PC-9 (cell line): Measurements from ENCODE around the gene EPS15. TPM values are rescaled to one million over a fixed set of nuclear protein-coding genes. Genes with fewer than 3 reads are reported as not detected.
"Not testable (repeated sequence)": the region's sequence is repeated elsewhere in the genome, so short reads cannot be mapped to it uniquely, and the experiment has no call there.

ENCODE experiments used
- BruUV-seq: library from RNA; stranded (reverse); fragments of 400-500 nt; replicated peaks from 2 replicates; lab custom pipeline; 2021; lab: Mats Ljungman, UMichigan
- CTCF ChIA-PET: fragments of 300-600 bp; sonication (Branson Sonifier 250); formaldehyde crosslinking; loops from one replicate; lab custom pipeline; 2022; ENCODE audit warnings: antibody characterized with exemption; lab: Charles Lee
- POLR2A ChIA-PET: fragments of 300-600 bp; sonication (Branson Sonifier 250); formaldehyde crosslinking; loops from one replicate; lab custom pipeline; 2022; ENCODE audit warnings: antibody characterized with exemption; ENCODE audit not compliant: unreplicated experiment; lab: Charles Lee
- DNase-seq, 2 experiments: peaks; one replicate each; pipeline versions ENCODE4 v3.0.0 to v3.0.0-alpha.2; 2015 to 2022; ENCODE audit warnings: mixed read lengths in 1 of 2
- H2AFZ ChIP-seq: fragments of 200-600 bp; sonication (generic); 2 replicates; pipeline ENCODE4 v1.8.1; 2017; ENCODE audit warnings: antibody characterized with exemption
- H3F3A ChIP-seq: fragments of 200-600 bp; sonication (generic); 2 replicates; pipeline ENCODE4 v1.8.1; 2017; ENCODE audit warnings: antibody characterized with exemption, mild to moderate bottlenecking, low read depth; ENCODE audit not compliant: insufficient read depth
- H3K27ac ChIP-seq: fragments of 200-600 bp; sonication (generic); 2 replicates; pipeline ENCODE4 v1.6.1; 2016; ENCODE audit warnings: mixed run types
- H3K27me3 ChIP-seq: fragments of 200-600 bp; sonication (generic); 2 replicates; pipeline ENCODE4 v1.6.1; 2016; ENCODE audit warnings: low read depth, mixed run types; ENCODE audit not compliant: insufficient read depth
- H3K36me3 ChIP-seq: fragments of 200-600 bp; sonication (generic); 2 replicates; pipeline ENCODE4 v1.6.1; 2016; ENCODE audit warnings: low read depth, mixed run types
- H3K4me1 ChIP-seq: fragments of 200-600 bp; sonication (generic); replicated peaks from 2 replicates; pipeline ENCODE4 v1.6.1; 2016; ENCODE audit warnings: mixed run types; ENCODE audit not compliant: insufficient read depth
- H3K4me2 ChIP-seq: fragments of 200-600 bp; sonication (generic); 2 replicates; pipeline ENCODE4 v1.6.1; 2017; ENCODE audit warnings: mixed run types
- H3K4me3 ChIP-seq: fragments of 200-600 bp; sonication (generic); 2 replicates; pipeline ENCODE4 v1.6.1; 2016; ENCODE audit warnings: mixed run types
- H3K79me2 ChIP-seq: fragments of 200-600 bp; sonication (generic); 2 replicates; pipeline ENCODE4 v1.6.1; 2017; ENCODE audit warnings: low read depth, mixed run types
- H3K9me2 ChIP-seq: fragments of 200-600 bp; sonication (generic); 2 replicates; pipeline ENCODE4 v1.8.1; 2017; ENCODE audit warnings: mild to moderate bottlenecking; ENCODE audit not compliant: insufficient read depth
- H3K9me3 ChIP-seq: fragments of 200-600 bp; sonication (generic); 2 replicates; pipeline ENCODE4 v1.8.1; 2016; ENCODE audit warnings: low read depth; ENCODE audit not compliant: insufficient read depth
- H4K20me1 ChIP-seq: fragments of 200-600 bp; sonication (generic); 2 replicates; pipeline ENCODE4 v1.8.1; 2017; ENCODE audit not compliant: insufficient read depth
- EZH2 ChIP-seq: fragments of 200-600 bp; sonication (generic); IDR thresholded peaks from 2 replicates; pipeline ENCODE4 v1.8.0; 2017; ENCODE audit warnings: antibody characterized with exemption, low read depth
- intact Hi-C: fragments of 100-400 bp; cut with micrococcal nuclease; formaldehyde crosslinking; loops from one replicate; pipeline ENCODE4 v1.10.0; 2022; ENCODE audit not compliant: unreplicated experiment
- total RNA-seq: library from RNA; stranded (reverse); gene quantifications from 2 replicates; pipeline ENCODE4 v1.2.3, GENCODE V29; 2021
- TF ChIP-seq, protein P1 (sequence below): fragments of 200-600 bp; sonication (generic); conservative IDR thresholded peaks from 2 replicates; pipeline ENCODE4 v1.6.1; 2017; ENCODE audit warnings: mixed run types, antibody characterized with exemption, mild to moderate bottlenecking, moderate library complexity

EPS15 gene
- total RNA-seq, 1 experiment from 2014 or later, result 60.1 TPM

DNA sequence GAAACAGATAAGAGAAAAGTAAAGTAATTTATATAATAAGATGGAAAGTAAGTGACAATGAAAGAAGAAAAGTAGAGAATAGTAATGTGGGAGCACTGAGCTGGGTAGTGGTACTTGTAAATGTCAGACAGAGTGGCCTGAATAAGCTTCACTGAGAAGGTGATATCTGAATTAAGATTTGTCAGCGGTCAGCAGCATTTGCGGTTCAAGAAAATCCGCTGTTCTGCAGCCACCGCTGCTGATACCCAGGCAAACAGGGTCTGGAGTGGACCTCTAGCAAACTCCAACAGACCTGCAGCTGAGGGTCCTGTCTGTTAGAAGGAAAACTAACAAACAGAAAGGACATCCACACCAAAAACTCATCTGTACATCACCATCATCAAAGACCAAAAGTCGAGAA lies 132.8 kb downstream of the EPS15 start:
- H3K4me3 ChIP-seq, H3K27me3 ChIP-seq, H3K4me2 ChIP-seq, H2AFZ ChIP-seq, DNase-seq, H3K79me2 ChIP-seq, CTCF ChIA-PET, H3K4me1 ChIP-seq, intact Hi-C loops, H3K9me2 ChIP-seq, H3F3A ChIP-seq, H3K9me3 ChIP-seq, H3K27ac ChIP-seq, POLR2A ChIA-PET, H4K20me1 ChIP-seq, BruUV-seq: not testable (repeated sequence)
- peaks cover 11% of the 10 kb centered on the region for H3K36me3 ChIP-seq

DNA sequence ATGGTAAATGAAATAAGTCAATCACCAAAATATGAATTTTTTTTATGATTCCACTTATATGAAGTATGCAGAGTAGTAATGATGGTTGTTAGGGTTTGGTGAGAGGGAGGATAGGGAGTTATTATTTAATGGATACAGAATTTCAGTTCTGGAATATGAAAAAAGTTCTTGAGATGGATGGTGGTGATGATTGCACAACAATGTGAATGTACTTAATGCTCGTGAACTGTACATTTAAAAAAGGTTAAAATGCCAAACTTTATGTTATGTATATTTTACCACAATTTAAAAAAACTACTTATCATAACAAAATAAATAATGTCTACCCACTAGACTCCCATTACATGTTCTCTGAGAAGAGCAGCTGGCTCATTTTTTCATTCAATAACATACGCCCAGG lies 133.3 kb downstream of the EPS15 start:
- BruUV-seq, result no TSS peak
- Histone ChIP-seq H3F3A (peaks cover 4% of the 10 kb centered on the region; the same call in 1 of the 2 replicates), H2AFZ (no peak overlapping the region), H4K20me1 (0 out of 2 replicates have a peak, but pooled peaks cover 3% of the 10 kb centered on the region), H3K27me3 (no peaks in the 10 kb centered on the region), H3K4me3 (no peak overlapping the region), H3K27ac (no peak overlapping the region), H3K9me3 (no peaks in the 10 kb centered on the region), H3K4me1 (no peaks in the 10 kb centered on the region), H3K9me2 (no peaks in the 10 kb centered on the region), H3K79me2 (no peaks in the 10 kb centered on the region), H3K36me3 (peaks cover 11% of the 10 kb centered on the region), H3K4me2 (no peak overlapping the region)
- CTCF ChIA-PET, result no interaction called here
- DNase-seq, result no peak
- no peak for TF ChIP-seq EZH2
- TF ChIP-seq, protein P1, sequence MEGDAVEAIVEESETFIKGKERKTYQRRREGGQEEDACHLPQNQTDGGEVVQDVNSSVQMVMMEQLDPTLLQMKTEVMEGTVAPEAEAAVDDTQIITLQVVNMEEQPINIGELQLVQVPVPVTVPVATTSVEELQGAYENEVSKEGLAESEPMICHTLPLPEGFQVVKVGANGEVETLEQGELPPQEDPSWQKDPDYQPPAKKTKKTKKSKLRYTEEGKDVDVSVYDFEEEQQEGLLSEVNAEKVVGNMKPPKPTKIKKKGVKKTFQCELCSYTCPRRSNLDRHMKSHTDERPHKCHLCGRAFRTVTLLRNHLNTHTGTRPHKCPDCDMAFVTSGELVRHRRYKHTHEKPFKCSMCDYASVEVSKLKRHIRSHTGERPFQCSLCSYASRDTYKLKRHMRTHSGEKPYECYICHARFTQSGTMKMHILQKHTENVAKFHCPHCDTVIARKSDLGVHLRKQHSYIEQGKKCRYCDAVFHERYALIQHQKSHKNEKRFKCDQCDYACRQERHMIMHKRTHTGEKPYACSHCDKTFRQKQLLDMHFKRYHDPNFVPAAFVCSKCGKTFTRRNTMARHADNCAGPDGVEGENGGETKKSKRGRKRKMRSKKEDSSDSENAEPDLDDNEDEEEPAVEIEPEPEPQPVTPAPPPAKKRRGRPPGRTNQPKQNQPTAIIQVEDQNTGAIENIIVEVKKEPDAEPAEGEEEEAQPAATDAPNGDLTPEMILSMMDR, result no peak
- intact Hi-C loops, result no loop called here
- POLR2A ChIA-PET, result no interaction called here

DNA sequence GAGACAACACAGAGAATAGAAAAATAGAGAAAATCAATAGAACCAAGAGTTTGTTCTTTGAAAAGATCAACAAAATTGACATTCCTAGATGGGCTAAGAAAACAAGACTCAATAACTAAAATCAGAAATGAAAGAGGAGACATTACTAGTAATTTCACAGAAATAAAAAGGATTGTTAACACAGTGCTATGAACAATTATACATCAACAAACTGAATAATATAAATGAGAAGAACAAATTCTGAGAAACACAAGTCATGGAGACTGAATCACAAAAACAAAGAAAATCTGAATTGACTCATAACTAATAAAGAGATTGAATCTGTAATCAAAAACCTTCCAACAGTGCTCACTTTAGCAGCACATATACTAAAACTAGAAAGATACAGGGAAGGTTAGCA lies 137.1 kb downstream of the EPS15 start:
- Histone ChIP-seq H3K27ac (no peak overlapping the region), H4K20me1 (0 out of 2 replicates have a peak, but pooled peaks cover 3% of the 10 kb centered on the region), H3K4me1 (no peaks in the 10 kb centered on the region), H3K9me2 (no peaks in the 10 kb centered on the region), H3K4me3 (no peak overlapping the region), H2AFZ (no peak overlapping the region), H3K9me3 (no peaks in the 10 kb centered on the region), H3K36me3 (peaks cover 17% of the 10 kb centered on the region), H3K4me2 (no peak overlapping the region), H3K27me3 (no peaks in the 10 kb centered on the region), H3K79me2 (no peaks in the 10 kb centered on the region), H3F3A (peaks cover 4% of the 10 kb centered on the region; the same call in 1 of the 2 replicates)
- BruUV-seq, result no TSS peak
- intact Hi-C loops, result no loop called here
- POLR2A ChIA-PET, result no interaction called here
- TF ChIP-seq, protein P1, result no peak
- TF ChIP-seq EZH2, result no peak
- CTCF ChIA-PET, result interaction anchor here (0.6 kb wide), 1 partner anchor 522 kb away, joined by 3 read pairs; no protein-coding TSS in a partner anchor
- DNase-seq, result no peak

DNA sequence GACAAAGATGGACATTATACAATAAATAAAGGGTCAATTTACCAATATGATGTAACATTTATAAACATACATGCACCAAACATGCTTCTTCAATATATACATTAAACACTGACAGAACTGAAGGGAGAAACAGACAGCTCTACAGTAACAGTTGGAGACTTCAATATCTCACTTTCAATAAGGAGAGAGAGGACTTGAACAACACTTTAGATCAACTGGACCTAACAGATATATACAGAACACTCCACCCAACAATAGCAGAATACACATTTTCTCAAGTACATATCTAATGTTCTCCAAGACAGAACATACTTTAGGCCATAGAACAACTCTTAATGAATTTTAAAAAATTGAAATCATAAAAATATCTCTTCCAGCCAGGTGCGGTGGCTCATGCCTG lies 138.1 kb downstream of the EPS15 start:
- Histone ChIP-seq H3K4me2 (no peak overlapping the region), H3K4me1 (no peaks in the 10 kb centered on the region), H3K27me3 (no peaks in the 10 kb centered on the region), H3K27ac (no peak overlapping the region), H3F3A (peaks cover 4% of the 10 kb centered on the region; the same call in 1 of the 2 replicates), H3K79me2 (no peaks in the 10 kb centered on the region), H4K20me1 (0 out of 2 replicates have a peak, but pooled peaks cover 3% of the 10 kb centered on the region), H3K4me3 (no peak overlapping the region), H3K9me3 (no peaks in the 10 kb centered on the region), H2AFZ (no peak overlapping the region), H3K36me3 (peaks cover 14% of the 10 kb centered on the region), H3K9me2 (no peaks in the 10 kb centered on the region)
- TF ChIP-seq EZH2, result no peak
- TF ChIP-seq, protein P1, result no peak
- POLR2A ChIA-PET, result no interaction called here
- no peak for DNase-seq
- BruUV-seq, result no TSS peak
- CTCF ChIA-PET, result no interaction called here
- intact Hi-C loops, result no loop called here
